H1 (cell line): Measurements from ENCODE around the gene C12orf56. TPM values are rescaled to one million over a fixed set of nuclear protein-coding genes. Genes with fewer than 3 reads are reported as not detected.

Experiments used
- CTCF ChIA-PET: fragments of 300-600 bp; sonication (Branson Sonifier 250); formaldehyde crosslinking; loops from one replicate; lab custom pipeline; 2021; ENCODE audit not compliant: partially characterized antibody; lab: Charles Lee
- POLR2A ChIA-PET: fragments of 300-600 bp; sonication (Branson Sonifier 250); formaldehyde crosslinking; loops from one replicate; lab custom pipeline; 2021; ENCODE audit warnings: inconsistent platforms; ENCODE audit not compliant: partially characterized antibody; lab: Charles Lee
- DNase-seq, 2 experiments: peaks; one replicate each; pipeline versions ENCODE4 v3.0.0 to v3.0.0-alpha.2; 2010 to 2022; ENCODE audit warnings: low spot score in 2 of 2, low read depth in 1 of 2, mixed read lengths in 1 of 2
- FAIRE-seq: peaks from 2 replicates; lab custom pipeline; 2011; peaks lifted over from hg19 to GRCh38; lab: Jason Lieb, UNC
- H2AFZ ChIP-seq: 2 replicates; pipeline ENCODE4 v1.8.1; 2012; ENCODE audit warnings: low read length, inconsistent platforms
- H2AK5ac ChIP-seq: 2 replicates; pipeline ENCODE4 v1.6.1; 2013; ENCODE audit warnings: low read depth, low read length
- H2BK120ac ChIP-seq: replicated peaks from 2 replicates; pipeline ENCODE3; 2013; ENCODE audit warnings: low read depth, low read length, inconsistent platforms
- H2BK12ac ChIP-seq: 2 replicates; pipeline ENCODE4 v1.6.1; 2013; ENCODE audit warnings: low read depth, low read length
- H2BK15ac ChIP-seq: 2 replicates; pipeline ENCODE4 v1.6.1; 2013; ENCODE audit warnings: low read length
- H2BK20ac ChIP-seq: 2 replicates; pipeline ENCODE4 v1.6.1; 2013; ENCODE audit warnings: low read length
- H2BK5ac ChIP-seq: 2 replicates; pipeline ENCODE4 v1.6.1; 2013; ENCODE audit warnings: low read depth, low read length
- H3K14ac ChIP-seq: 2 replicates; pipeline ENCODE4 v1.6.1; 2013; ENCODE audit warnings: inconsistent platforms; ENCODE audit not compliant: insufficient read length
- H3K18ac ChIP-seq: 2 replicates; pipeline ENCODE4 v1.6.1; 2013; ENCODE audit warnings: low read length; ENCODE audit errors: extremely low read depth
- H3K23ac ChIP-seq: 2 replicates; pipeline ENCODE4 v1.6.1; 2013; ENCODE audit warnings: inconsistent platforms; ENCODE audit not compliant: insufficient read length
- H3K23me2 ChIP-seq: 2 replicates; pipeline ENCODE4 v1.6.1; 2013; ENCODE audit warnings: low read depth, low read length
- H3K27ac ChIP-seq: 2 replicates; pipeline ENCODE4 v1.6.1; 2011; ENCODE audit warnings: low read depth, low read length, inconsistent platforms
- H3K27me3 ChIP-seq, 4 experiments: replicated peaks in 1 of 4; 1 replicate in 1 of 4; 2 replicates in 3 of 4; pipeline versions ENCODE4 v1.6.1 to v1.8.1; 2011 to 2013; ENCODE audit warnings: low read length in 3 of 4, mild to moderate bottlenecking in 3 of 4, inconsistent platforms in 2 of 4, mixed read lengths in 2 of 4, moderate library complexity in 1 of 4; ENCODE audit not compliant: control insufficient read depth in 3 of 4, insufficient read depth in 3 of 4; ENCODE audit errors: extremely low read depth in 1 of 4
- H3K36me3 ChIP-seq, 4 experiments: 2 replicates each; pipeline versions ENCODE4 v1.6.1 to v1.8.1; 2011 to 2013; ENCODE audit warnings: mild to moderate bottlenecking in 4 of 4, low read length in 3 of 4, moderate library complexity in 2 of 4, control low read depth in 1 of 4, inconsistent platforms in 1 of 4; ENCODE audit not compliant: insufficient read depth in 4 of 4, control insufficient read depth in 2 of 4
- H3K4ac ChIP-seq: replicated peaks from 2 replicates; pipeline ENCODE3; 2013; ENCODE audit warnings: low read length, low read depth, mixed read lengths, inconsistent platforms; ENCODE audit not compliant: insufficient read length
- H3K4me1 ChIP-seq, 4 experiments: replicated peaks in 1 of 4; 1 replicate in 1 of 4; 2 replicates in 3 of 4; pipeline versions ENCODE4 v1.6.1 to v1.8.1; 2011 to 2013; ENCODE audit warnings: low read length in 3 of 4, inconsistent platforms in 2 of 4, mixed read lengths in 1 of 4; ENCODE audit not compliant: insufficient read depth in 4 of 4, control insufficient read depth in 3 of 4
- H3K4me2 ChIP-seq, 2 experiments: 2 replicates each; pipeline versions ENCODE4 v1.6.1 to v1.8.1; 2011 to 2013; ENCODE audit warnings: low read depth in 2 of 2, low read length in 2 of 2, control low read depth in 1 of 2, inconsistent platforms in 1 of 2, mild to moderate bottlenecking in 1 of 2; ENCODE audit not compliant: insufficient read depth in 1 of 2
- H3K4me3 ChIP-seq, 4 experiments: fragments of 200-600, 300-600 bp in 1 of 4; sonication (generic), shearing (Covaris generic), sonication (Bioruptor Twin) in 1 of 4; 2 replicates each; pipeline versions ENCODE4 v1.5.1 to v1.8.1; 2011 to 2016; ENCODE audit warnings: low read length in 4 of 4, low read depth in 3 of 4, control low read depth in 2 of 4, inconsistent platforms in 2 of 4, mild to moderate bottlenecking in 2 of 4, mixed read lengths in 1 of 4, moderate library complexity in 1 of 4; ENCODE audit not compliant: insufficient read depth in 2 of 4; ENCODE audit errors: extremely low read depth in 1 of 4
- H3K56ac ChIP-seq: replicated peaks from 2 replicates; pipeline ENCODE3; 2013; ENCODE audit warnings: low read depth, mild to moderate bottlenecking, mixed read lengths, low read length, inconsistent platforms; ENCODE audit not compliant: insufficient read length
- H3K79me1 ChIP-seq: 2 replicates; pipeline ENCODE4 v1.6.1; 2013; ENCODE audit warnings: low read depth, low read length, control low read depth
- H3K79me2 ChIP-seq, 2 experiments: 2 replicates each; pipeline versions ENCODE4 v1.6.1 to v1.8.1; 2012 to 2013; ENCODE audit warnings: low read length in 2 of 2, mild to moderate bottlenecking in 2 of 2, inconsistent platforms in 1 of 2; ENCODE audit not compliant: insufficient read depth in 2 of 2, control insufficient read depth in 1 of 2
- H3K9ac ChIP-seq, 4 experiments: replicated peaks in 1 of 4; 1 replicate in 1 of 4; 2 replicates in 3 of 4; pipeline versions ENCODE4 v1.6.1 to v1.8.1; 2011 to 2013; ENCODE audit warnings: low read depth in 3 of 4, low read length in 3 of 4, control low read depth in 2 of 4, mild to moderate bottlenecking in 2 of 4, moderate library complexity in 2 of 4, inconsistent platforms in 1 of 4; ENCODE audit errors: extremely low read depth in 1 of 4
- H3K9me3 ChIP-seq, 2 experiments: 2 replicates each; pipeline versions ENCODE4 v1.6.1 to v1.8.1; 2012 to 2013; ENCODE audit warnings: mild to moderate bottlenecking in 2 of 2, moderate library complexity in 2 of 2, control low read depth in 1 of 2, inconsistent platforms in 1 of 2, low read depth in 1 of 2, low read length in 1 of 2, mixed read lengths in 1 of 2; ENCODE audit not compliant: insufficient read depth in 2 of 2
- H4K20me1 ChIP-seq, 2 experiments: replicated peaks in 1 of 2; 2 replicates each; pipeline versions ENCODE3 to v1.8.1; 2011 to 2013; ENCODE audit warnings: inconsistent platforms in 2 of 2, low read length in 2 of 2, mild to moderate bottlenecking in 1 of 2; ENCODE audit not compliant: insufficient read depth in 2 of 2, control insufficient read depth in 1 of 2
- H4K5ac ChIP-seq: 2 replicates; pipeline ENCODE4 v1.6.1; 2013; ENCODE audit warnings: low read length, low read depth, mixed read lengths, inconsistent platforms; ENCODE audit not compliant: insufficient read length
- H4K8ac ChIP-seq: 2 replicates; pipeline ENCODE4 v1.8.0; 2013; ENCODE audit warnings: mild to moderate bottlenecking, moderate library complexity, low read length, inconsistent platforms; ENCODE audit not compliant: insufficient read depth; ENCODE audit errors: extremely low read depth
- H4K91ac ChIP-seq: replicated peaks from 2 replicates; pipeline ENCODE3; 2013; ENCODE audit warnings: low read length, mixed read lengths, inconsistent platforms; ENCODE audit not compliant: insufficient read length
- E2F6 ChIP-seq: IDR thresholded peaks from 2 replicates; pipeline ENCODE4 v1.6.1; 2012; ENCODE audit warnings: inconsistent platforms
- HDAC2 ChIP-seq, 2 experiments: fragments of 300-600 bp in 1 of 2; sonication (generic) in 1 of 2; IDR thresholded peaks; 2 replicates each; pipeline ENCODE4 v1.6.1; 2011 to 2012; ENCODE audit warnings: low read depth in 2 of 2, low read length in 2 of 2, mild to moderate bottlenecking in 2 of 2, moderate library complexity in 2 of 2, borderline replicate concordance in 1 of 2, inconsistent platforms in 1 of 2
- MAX ChIP-seq: IDR thresholded peaks from 2 replicates; pipeline ENCODE4 v1.6.1; 2012; ENCODE audit warnings: inconsistent platforms
- SUZ12 ChIP-seq: fragments of 200-600 bp; sonication (generic); IDR thresholded peaks from 2 replicates; pipeline ENCODE4 v1.6.1; 2012; ENCODE audit warnings: mild to moderate bottlenecking, inconsistent platforms, low read length, moderate library complexity, mixed read lengths
- WGBS, 2 experiments: shearing (Covaris generic) in 1 of 2; methylation state at CpG; one replicate each; pipeline versions ENCODE4 v1.1.6 to v1.1.7; 2013 to 2015; ENCODE audit warnings: low lambda C conversion rate in 2 of 2, mixed read lengths in 2 of 2, inconsistent platforms in 1 of 2, low coverage in 1 of 2, missing lambda C conversion rate in 1 of 2; ENCODE audit not compliant: insufficient replicate concordance in 2 of 2, insufficient coverage in 1 of 2, insufficient read length in 1 of 2; ENCODE audit errors: extremely low coverage in 1 of 2, missing lambda C conversion rate in 1 of 2; 5-methylcytosine and 5-hydroxymethylcytosine counted together
- polyA plus RNA-seq, 7 experiments: library from polyadenylated mRNA; depleted of rRNA in 3 of 7; stranded (reverse) in 5 of 7; unstranded in 2 of 7; fragments of >200 nt in 5 of 7; fragments of 200-250 nt in 2 of 7; gene quantifications; 1 replicate in 5 of 7; 2 replicates in 1 of 7; 4 replicates in 1 of 7; pipeline versions ENCODE4 v1.2.1 to v1.2.3, GENCODE V29; 2011 to 2013; ENCODE audit warnings: missing spikeins in 2 of 7, mixed read lengths in 2 of 7
- total RNA-seq: library from RNA; stranded (reverse); fragmentation: NEBNext Ultra II Directional; extraction: Animal tissue kit (Norgen Biotek cat#: 25700); gene quantifications from 2 replicates; pipeline ENCODE4 v1.2.1, GENCODE V29; 2021

C12orf56 gene
- total and polyA plus RNA-seq, 2 of the 8 experiments (the other 6 are each of a cell fraction or from before 2014, with no cell fraction given): 1.1 to 2.9 TPM

- no peaks in the 10 kb centered on the region for H3K79me2 ChIP-seq
- no peak overlapping the region for H3K23ac ChIP-seq
- H3K4me2 ChIP-seq: no peak overlapping the region
- no peak overlapping the region for H3K18ac ChIP-seq
- FAIRE-seq (no peak), DNase-seq (no peak)
- no peaks in the 10 kb centered on the region for H3K9me3 ChIP-seq
- no peak overlapping the region for H3K4me3 ChIP-seq
- no peaks in the 10 kb centered on the region for H3K79me1 ChIP-seq
- H3K56ac ChIP-seq: no peak overlapping the region
- TF ChIP-seq SUZ12: no peak
- no peak for TF ChIP-seq HDAC2 (IDR thresholded peaks at IDR 0.05; ENCODE audit: borderline replicate concordance in 1 of 2, low read depth in 2 of 2, low read length in 2 of 2)
- no peak for TF ChIP-seq E2F6
- TF ChIP-seq MAX: no peak
- no peak overlapping the region for H3K14ac ChIP-seq
- WGBS, 2 experiments: 93% methylated on average over 1 of the region's 1 CpG; no CpG with 5 or more reads in 1 of the 2 experiments
- no peak overlapping the region for H3K27ac ChIP-seq
- H2BK20ac ChIP-seq: no peak overlapping the region
- CTCF ChIA-PET: interaction anchor here (1.2 to 2.1 kb wide), 5 partner anchors 11 to 120 kb away, joined by 3 to 8 read pairs (median 4); partner anchors contain the start of gene C12orf56
- H2BK15ac ChIP-seq: no peak overlapping the region
- POLR2A ChIA-PET: interaction anchor here (0.6 to 0.9 kb wide), 2 partner anchors 12 to 107 kb away, joined by 3 read pairs; no protein-coding TSS in a partner anchor
- no peak overlapping the region for H3K9ac ChIP-seq
- H3K4me1 ChIP-seq: peaks cover 0 to 7% (median 3%) of the 10 kb centered on the region in 4 experiments; a peak in 3 of 7 replicates
- H2BK12ac ChIP-seq: no peak overlapping the region
- H4K91ac ChIP-seq: no peak overlapping the region
- H2AFZ ChIP-seq: no peak overlapping the region
- H2BK120ac ChIP-seq: no peak overlapping the region
- no peaks in the 10 kb centered on the region for H3K27me3 ChIP-seq
- no peak overlapping the region for H4K5ac ChIP-seq
- H3K4ac ChIP-seq: no peak overlapping the region
- no peak overlapping the region for H4K8ac ChIP-seq
- H3K36me3 ChIP-seq: no peaks in the 10 kb centered on the region
- H4K20me1 ChIP-seq: no peaks in the 10 kb centered on the region
- no peak overlapping the region for H2AK5ac ChIP-seq
- no peaks in the 10 kb centered on the region for H3K23me2 ChIP-seq
- no peak overlapping the region for H2BK5ac ChIP-seq
These were observed 120.1 kb downstream of the C12orf56 start for GRCh38 chr12:64270411-64270810.
